CD4-positive, alpha-beta T cell treated with Interleukin-15 for 1 hour (primary cell): ENCODE results near the gene MFSD2B.
"Not testable (repeated sequence)": the region's sequence is repeated elsewhere in the genome, so short reads cannot be mapped to it uniquely, and the experiment has no call there.

ENCODE experiments used
- DNase-seq: peaks from one replicate; pipeline ENCODE4 v3.0.0-alpha.2; 2020

Gene MFSD2B

GRCh38 chr2:24009680-24010476, at the start of gene MFSD2B:
Gene MFSD2B, plus strand, starts transcription at chr2:24010085. Its CDS starts 12 bp downstream, at chr2:24010097.
- DNase-seq = no peak

- no peak for DNase-seq
Measured at GRCh38 chr2:23967846-23968245, 42.0 kb upstream of the MFSD2B start.

GRCh38 chr2:23976883-23977282, 33.0 kb upstream of the MFSD2B start:
- no peak for DNase-seq

GRCh38 chr2:23988371-23988770, 21.5 kb upstream of the MFSD2B start:
- no peak for DNase-seq

- no peak for DNase-seq
Measured at GRCh38 chr2:23992931-23993330, 17.0 kb upstream of the MFSD2B start.

GRCh38 chr2:23993736-23994269, 16.1 kb upstream of the MFSD2B start:
- no peak for DNase-seq

- DNase-seq = no peak
Measured at GRCh38 chr2:23994567-23994966, 15.3 kb upstream of the MFSD2B start.

GRCh38 chr2:24007693-24008092, 2.2 kb upstream of the MFSD2B start:
- no peak for DNase-seq

GRCh38 chr2:24008672-24009366, 1.1 kb upstream of the MFSD2B start:
- DNase-seq = no peak

GRCh38 chr2:24009367-24009679, 562 bp upstream of the MFSD2B start:
- no peak for DNase-seq

GRCh38 chr2:24010477-24011249, 778 bp downstream of the MFSD2B start:
- no peak for DNase-seq

- DNase-seq = no peak
Measured at GRCh38 chr2:24011250-24012104, 1.6 kb downstream of the MFSD2B start.

- no peak for DNase-seq
Measured at GRCh38 chr2:24012521-24013188, 2.8 kb downstream of the MFSD2B start.

- not testable (repeated sequence) for DNase-seq
Measured at GRCh38 chr2:24014902-24015301, 5.0 kb downstream of the MFSD2B start.

- DNase-seq = no peak
Measured at GRCh38 chr2:24015562-24016375, 5.9 kb downstream of the MFSD2B start.

GRCh38 chr2:24016376-24016761, 6.5 kb downstream of the MFSD2B start:
- DNase-seq = no peak

- DNase-seq = no peak
Measured at GRCh38 chr2:24016853-24017703, 7.2 kb downstream of the MFSD2B start.

- DNase-seq = no peak
Measured at GRCh38 chr2:24017711-24018110, 7.8 kb downstream of the MFSD2B start.

- no peak for DNase-seq
Measured at GRCh38 chr2:24018241-24018640, 8.4 kb downstream of the MFSD2B start.

- DNase-seq = no peak
Measured at GRCh38 chr2:24019729-24020128, 9.8 kb downstream of the MFSD2B start.
